Right lobe of liver (tissue), 6 donors: ENCODE measurements around the gene PMEPA1. TPM values are rescaled to one million over a fixed set of nuclear protein-coding genes. Genes with fewer than 3 reads are reported as not detected.
A peak's percentile ranks its signal among the peaks of the same experiment; 100 is the strongest.

ENCODE experiments used
- ATAC-seq, 4 donors: fragments of 200-7000 bp; cut with Tn5 transposase; one replicate each; pipeline ENCODE4 v1.9.1; 2020; ENCODE audit warnings: mild to moderate bottlenecking in 4 of 4, moderate library complexity in 4 of 4
- DNase-seq, 3 donors: peaks; one replicate each; pipeline ENCODE4 v3.0.0-alpha.2; 2020
- H3K27ac ChIP-seq, 3 donors: fragments of 200-600 bp; one replicate each; pipeline ENCODE4 v1.8.0; 2022
- H3K27me3 ChIP-seq, 2 donors: fragments of 200-600 bp; one replicate each; pipeline ENCODE4 v1.8.0; 2022
- H3K36me3 ChIP-seq, 4 donors: fragments of 200-600 bp; sonication (generic) in 1 of 4; one replicate each; pipeline versions ENCODE4 v1.5.1 to v1.8.0; 2017 to 2022; ENCODE audit warnings: control low read depth in 1 of 4
- H3K4me1 ChIP-seq, 4 donors: fragments of 200-600 bp; sonication (generic) in 1 of 4; one replicate each; pipeline versions ENCODE4 v1.5.1 to v1.8.0; 2017 to 2022; ENCODE audit warnings: control low read depth in 1 of 4
- H3K4me3 ChIP-seq, 3 donors: fragments of 200-600 bp; one replicate each; pipeline ENCODE4 v1.8.0; 2022
- H3K9me3 ChIP-seq, 4 donors: fragments of 200-600 bp; sonication (generic) in 1 of 4; one replicate each; pipeline versions ENCODE4 v1.5.1 to v1.8.0; 2017 to 2022; ENCODE audit warnings: control low read depth in 1 of 4
- CTCF ChIP-seq, 4 donors: fragments of 200-600 bp in 3 of 4; fragments of 450-650 bp in 1 of 4; IDR thresholded peaks; one replicate each; pipeline versions ENCODE4 v1.5.1 to v1.8.0; 2016 to 2022; ENCODE audit warnings: antibody characterized with exemption in 4 of 4, mild to moderate bottlenecking in 2 of 4
- POLR2A ChIP-seq: fragments of 450-650 bp; IDR thresholded peaks from one replicate; pipeline ENCODE4 v1.6.1; 2017; ENCODE audit warnings: antibody characterized with exemption, mild to moderate bottlenecking
- WGBS: methylation state at CpG from one replicate; pipeline ENCODE4 v1.1.6; 2018; ENCODE audit warnings: low coverage, low lambda C conversion rate; ENCODE audit not compliant: insufficient coverage; ENCODE audit errors: missing lambda C conversion rate; 5-methylcytosine and 5-hydroxymethylcytosine counted together
- intact Hi-C, 2 donors: fragments of 100-400 bp; cut with DNase I; formaldehyde crosslinking; loops; one replicate each; pipeline versions ENCODE4 v1.11.2 to v1.14.1; 2022
- total RNA-seq, 6 experiments: library from RNA; depleted of rRNA in 2 of 6; stranded (reverse); fragments of >200 nt in 2 of 6; fragmentation: NEBNext Ultra II Directional in 3 of 6; extraction: Animal tissue kit (Norgen Biotek cat#: 25700) in 3 of 6; gene quantifications; one replicate each; pipeline versions ENCODE4 v1.1.0 to v1.2.4, GENCODE V29; 2016 to 2023
- donor health status: DM: no; HTN: yes; CAD: no.
- donor health status: DM: no; HTN: no; CAD: no.
- donor health status: DM: no; HTN: no; CAD: no.
- donor health status: DM: no; HTN: yes; CAD: no.
- donor health status: DM: no; HTN: yes; CAD: no.

The PMEPA1 gene
- total RNA-seq, 6 experiments from 2014 or later, result 0.50 to 2.3 (median 1.4) TPM

GRCh38 chr20:57736738-57737347, 27.0 kb upstream of the PMEPA1 start:
- H3K36me3 ChIP-seq, result no peaks in the 10 kb centered on the region
- H3K9me3 ChIP-seq, result no peaks in the 10 kb centered on the region
- H3K27me3 ChIP-seq, result no peaks in the 10 kb centered on the region
- intact Hi-C loops, result no loop called here
- no peak for TF ChIP-seq POLR2A
- no peak for TF ChIP-seq CTCF (IDR thresholded peaks at IDR 0.05)
- H3K4me3 ChIP-seq, result no peak overlapping the region
- no peaks in the 10 kb centered on the region for H3K4me1 ChIP-seq
- DNase-seq, result peak in 1 of 3 donors; percentile 16
- no peak for ATAC-seq
- WGBS, result 32% methylated on average over 9 of the region's 10 CpGs
- H3K27ac ChIP-seq, result no peak overlapping the region

GRCh38 chr20:57735831-57736737, 26.3 kb upstream of the PMEPA1 start:
- DNase-seq (peak in 1 of 3 donors; percentile 16), ATAC-seq (no peak)
- Histone ChIP-seq H3K27ac (no peak overlapping the region), H3K9me3 (no peaks in the 10 kb centered on the region), H3K4me1 (no peaks in the 10 kb centered on the region), H3K4me3 (no peak overlapping the region), H3K36me3 (no peaks in the 10 kb centered on the region), H3K27me3 (no peaks in the 10 kb centered on the region)
- 65% methylated on average over 7 of the region's 8 CpGs for WGBS
- intact Hi-C loops, result no loop called here
- no peak for TF ChIP-seq POLR2A
- no peak for TF ChIP-seq CTCF (IDR thresholded peaks at IDR 0.05)

DNA sequence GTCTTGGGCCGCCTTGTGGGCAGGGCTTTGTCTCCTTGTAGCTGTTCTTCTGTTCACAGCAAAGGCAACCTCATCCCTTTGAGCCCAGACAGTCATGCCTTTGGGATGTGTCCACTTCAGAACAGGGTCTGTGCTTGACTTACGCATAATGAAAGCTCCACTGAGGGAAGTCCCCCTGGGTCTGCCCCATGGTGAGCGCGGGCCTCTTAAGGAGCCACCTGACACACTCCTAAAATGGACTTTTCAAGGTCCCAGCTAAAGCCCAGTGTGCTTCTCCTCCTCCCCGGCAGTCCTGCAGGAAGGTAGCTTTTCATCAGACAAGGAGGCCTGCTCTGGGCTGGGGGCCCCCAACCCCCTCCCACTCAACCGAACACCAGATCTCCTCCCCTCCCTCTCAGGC, 24.9 kb upstream of the PMEPA1 start:
- Histone ChIP-seq H3K4me1 (no peaks in the 10 kb centered on the region), H3K27me3 (no peaks in the 10 kb centered on the region), H3K27ac (no peak overlapping the region), H3K4me3 (no peak overlapping the region), H3K36me3 (no peaks in the 10 kb centered on the region), H3K9me3 (no peaks in the 10 kb centered on the region)
- no peak for TF ChIP-seq POLR2A
- DNase-seq (peak in 1 of 3 donors; percentile 15), ATAC-seq (no peak)
- WGBS, result 57% methylated on average over 3 of the region's 6 CpGs
- intact Hi-C loops, result no loop called here

- Histone ChIP-seq H3K9me3 (no peaks in the 10 kb centered on the region), H3K36me3 (no peaks in the 10 kb centered on the region), H3K27me3 (no peaks in the 10 kb centered on the region), H3K27ac (no peak overlapping the region), H3K4me1 (no peaks in the 10 kb centered on the region), H3K4me3 (no peak overlapping the region)
- intact Hi-C loops, result no loop called here
- no peak for TF ChIP-seq POLR2A
- no peak for TF ChIP-seq CTCF (IDR thresholded peaks at IDR 0.05)
- no peak for DNase-seq
- no peak for ATAC-seq
- WGBS, result 30% methylated on average over 3 of the region's 4 CpGs
These were observed 22.4 kb upstream of the PMEPA1 start for GRCh38 chr20:57732226-57732625.

DNA sequence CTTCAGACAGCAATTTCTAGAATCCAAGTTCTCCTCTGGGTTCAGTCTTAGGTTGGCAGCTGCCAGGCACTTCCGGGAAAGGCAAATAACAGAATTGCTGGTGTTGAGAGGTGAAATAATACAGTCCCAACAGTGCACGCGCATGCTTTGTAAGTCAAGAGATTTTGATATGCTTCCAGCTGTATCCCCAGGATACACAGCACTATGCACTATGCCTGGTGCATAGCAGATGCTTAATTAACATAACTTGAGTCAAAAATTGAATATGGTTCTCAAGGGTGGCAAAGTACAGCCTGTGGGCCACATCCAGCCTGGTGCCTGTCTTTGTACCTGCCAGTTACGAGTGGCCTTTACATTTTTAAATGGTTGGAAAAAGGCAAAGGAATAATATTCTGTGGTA, 18.9 kb upstream of the PMEPA1 start:
- H3K4me3 ChIP-seq, result no peak overlapping the region
- no peaks in the 10 kb centered on the region for H3K4me1 ChIP-seq
- no peak for ATAC-seq
- DNase-seq, result no peak
- no peaks in the 10 kb centered on the region for H3K9me3 ChIP-seq
- no peaks in the 10 kb centered on the region for H3K27me3 ChIP-seq
- TF ChIP-seq POLR2A (no peak), CTCF (IDR thresholded peaks at IDR 0.05) (no peak)
- 80% methylated on average over 4 of the region's 4 CpGs for whole genome bisulfite sequencing
- no peaks in the 10 kb centered on the region for H3K36me3 ChIP-seq
- no peak overlapping the region for H3K27ac ChIP-seq
- intact Hi-C loops, result no loop called here
